ENCODE results near the gene SYNE3.

The SYNE3 gene

DNA sequence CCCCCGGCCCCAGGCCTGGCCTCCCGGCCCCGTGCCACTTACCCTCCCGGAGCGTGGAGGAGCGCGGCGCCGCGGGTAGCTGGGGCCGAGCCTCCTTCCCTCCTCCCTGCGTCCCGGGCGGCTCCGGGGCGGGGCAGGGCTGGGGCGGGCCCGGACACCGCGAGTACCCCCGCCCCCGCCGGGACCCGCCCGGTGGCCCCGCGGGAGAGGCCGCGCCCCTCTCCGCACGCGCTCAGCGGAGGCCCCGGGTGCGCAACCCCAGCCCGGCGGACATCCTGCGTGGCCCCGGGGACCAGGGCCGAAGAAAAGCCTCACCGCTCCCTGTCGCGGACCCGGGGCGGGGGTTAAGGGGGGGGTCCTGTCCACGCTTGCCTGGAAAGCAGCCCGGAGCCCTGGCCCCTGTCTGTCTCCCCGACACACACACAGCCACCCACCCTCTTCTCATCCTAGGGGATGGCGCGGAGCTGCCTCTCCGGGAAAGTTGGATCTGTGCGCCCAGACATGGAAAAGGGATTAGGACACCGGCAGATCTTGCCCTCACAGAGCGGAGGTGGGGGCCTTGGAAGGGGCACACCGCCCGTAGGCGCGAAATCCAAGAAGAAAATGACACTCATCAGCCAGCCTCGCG lies at the start of gene SYNE3:
Gene SYNE3, minus strand, starts transcription at position 97 of the 628 bp plus-strand sequence. CDS start 40,829 bp downstream, outside the sequence.
- no peak for DNase-seq

GRCh38 chr14:95564060-95564459 lies 47.6 kb upstream of the SYNE3 start:
- no peak for DNase-seq

DNA sequence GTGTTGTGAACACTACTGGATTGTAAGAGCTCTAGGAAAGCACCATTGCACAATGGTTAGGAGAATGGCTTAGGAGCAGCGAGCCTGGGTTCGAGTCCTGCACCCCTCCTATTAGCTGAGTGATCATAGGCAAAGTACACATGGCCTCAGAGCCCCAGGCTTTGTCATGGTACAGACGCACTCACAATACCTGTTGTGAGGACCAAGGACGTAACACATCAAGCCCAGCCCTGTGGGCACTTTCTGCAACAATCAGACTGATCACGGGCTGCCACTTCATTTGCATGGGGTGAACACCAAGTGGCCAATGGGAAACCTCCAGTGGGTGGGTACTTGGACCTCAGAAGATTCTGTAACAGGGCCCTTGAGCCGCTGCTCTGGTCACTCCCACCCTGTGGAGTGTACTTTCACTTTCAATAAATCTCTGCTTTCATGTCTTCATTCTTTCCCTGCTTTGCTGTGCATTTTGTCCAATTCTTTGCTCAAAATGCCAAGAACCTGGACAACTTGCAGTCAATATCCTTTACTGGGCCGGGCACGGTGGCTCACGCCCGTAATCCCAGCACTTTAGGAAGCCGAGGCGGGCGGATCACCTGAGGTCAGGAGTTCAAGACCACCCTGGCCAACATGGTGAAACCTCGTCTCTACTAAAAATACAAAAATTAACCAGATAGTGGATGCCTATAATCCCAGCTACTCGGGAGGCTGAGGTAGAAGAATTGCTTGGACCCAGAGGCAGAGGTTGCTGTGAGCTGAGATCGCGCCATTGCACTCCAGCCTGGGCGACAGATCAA lies 46.6 kb upstream of the SYNE3 start:
- DNase-seq: no peak

- DNase-seq: peak; percentile 80
Measured at GRCh38 chr14:95561001-95561412, 44.6 kb upstream of the SYNE3 start.

DNA sequence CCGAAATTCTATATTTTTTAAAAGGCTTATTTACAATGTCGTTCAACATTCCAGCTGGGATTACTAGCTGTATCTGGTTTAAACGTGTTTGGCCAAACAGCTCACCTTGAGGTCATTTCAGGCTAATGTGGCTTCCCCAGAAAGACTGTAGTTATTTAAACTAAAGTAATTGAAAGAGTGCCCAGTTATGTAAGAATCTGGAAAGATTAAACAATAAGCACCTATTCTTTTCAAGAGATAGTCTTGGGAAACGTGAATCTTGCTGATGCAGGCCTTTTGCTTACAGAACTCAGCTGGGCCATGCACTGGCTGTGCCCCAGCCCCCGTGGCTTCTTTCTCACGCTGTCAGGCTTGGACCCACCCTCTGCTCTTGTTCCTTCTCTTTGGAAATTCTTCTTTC lies 42.8 kb upstream of the SYNE3 start:
- DNase-seq: no peak

GRCh38 chr14:95557832-95558231 lies 41.4 kb upstream of the SYNE3 start:
- DNase-seq: no peak

- no peak for DNase-seq
Measured at GRCh38 chr14:95557291-95557690, 40.8 kb upstream of the SYNE3 start.

- no peak for DNase-seq
Measured at GRCh38 chr14:95555053-95555452, 38.6 kb upstream of the SYNE3 start.

GRCh38 chr14:95553141-95553540 lies 36.7 kb upstream of the SYNE3 start:
- no peak for DNase-seq

DNA sequence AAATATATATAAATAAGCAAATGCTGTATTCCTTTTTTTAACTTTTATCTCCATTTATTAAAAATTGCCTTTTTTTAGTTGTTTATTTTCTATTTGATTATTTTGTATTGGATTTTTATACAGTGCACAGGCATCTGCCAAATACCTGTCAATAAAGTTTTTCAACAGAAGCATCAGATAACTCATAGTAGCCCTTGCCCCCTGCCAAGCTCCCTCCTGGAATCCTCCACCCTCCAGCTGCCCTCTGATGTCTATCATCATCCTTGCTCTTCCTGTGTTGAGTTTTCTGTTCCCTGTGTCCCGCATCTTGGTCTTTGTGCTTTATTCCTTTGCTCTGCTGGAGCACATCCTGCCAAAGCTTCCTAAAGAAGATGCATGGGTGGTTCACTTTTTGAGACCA lies 35.0 kb upstream of the SYNE3 start:
- no peak for DNase-seq

DNA sequence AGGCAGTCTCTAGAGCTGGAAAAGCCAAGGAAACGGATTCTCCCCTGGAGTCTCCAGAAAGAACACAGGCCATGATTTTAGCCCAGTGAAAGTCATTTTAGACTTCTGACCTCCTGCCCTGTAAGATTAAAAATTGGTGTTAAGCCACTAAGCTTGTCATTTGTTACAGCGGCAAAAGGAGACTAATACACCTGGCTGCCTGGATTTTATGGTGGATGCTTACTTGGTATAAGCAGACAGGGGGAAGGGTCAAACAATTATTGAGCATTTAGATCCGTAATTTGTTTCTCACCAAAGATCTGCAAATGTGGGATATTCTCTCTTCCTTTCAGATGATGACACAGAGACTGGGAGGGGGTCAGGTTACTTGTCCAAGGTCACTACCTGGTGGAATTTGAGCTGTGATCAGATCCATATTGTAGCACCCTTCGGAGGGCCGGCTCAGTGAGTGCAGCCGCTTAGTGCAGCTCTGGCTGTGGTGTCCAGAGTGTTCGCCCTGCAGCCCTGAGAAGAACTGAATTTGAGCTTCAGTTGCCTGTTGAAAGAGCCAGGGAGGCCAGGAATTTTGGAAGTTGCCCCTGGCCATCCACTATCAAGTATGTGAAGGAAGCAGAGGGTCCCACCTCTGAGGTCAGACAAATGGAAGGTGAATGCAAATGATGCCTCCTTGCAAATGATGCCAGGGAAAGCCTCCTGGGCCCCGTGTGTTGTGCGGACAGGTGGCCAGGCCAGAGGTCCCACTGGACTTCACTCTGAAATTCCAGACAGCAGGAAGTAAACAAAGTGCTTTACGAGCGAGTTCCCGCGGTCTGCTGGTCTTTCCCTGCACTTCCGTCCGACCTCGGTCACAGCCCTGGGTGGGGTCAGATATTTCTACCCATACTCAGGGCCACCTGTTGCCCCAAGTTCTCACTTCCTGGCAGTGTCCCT lies 33.5 kb upstream of the SYNE3 start:
- no peak for DNase-seq

- DNase-seq: no peak
Measured at GRCh38 chr14:95548328-95548929, 32.0 kb upstream of the SYNE3 start.

- no peak for DNase-seq
Measured at GRCh38 chr14:95547626-95548327, 31.3 kb upstream of the SYNE3 start.

- DNase-seq: no peak
Measured at GRCh38 chr14:95547272-95547625, 30.8 kb upstream of the SYNE3 start.

DNA sequence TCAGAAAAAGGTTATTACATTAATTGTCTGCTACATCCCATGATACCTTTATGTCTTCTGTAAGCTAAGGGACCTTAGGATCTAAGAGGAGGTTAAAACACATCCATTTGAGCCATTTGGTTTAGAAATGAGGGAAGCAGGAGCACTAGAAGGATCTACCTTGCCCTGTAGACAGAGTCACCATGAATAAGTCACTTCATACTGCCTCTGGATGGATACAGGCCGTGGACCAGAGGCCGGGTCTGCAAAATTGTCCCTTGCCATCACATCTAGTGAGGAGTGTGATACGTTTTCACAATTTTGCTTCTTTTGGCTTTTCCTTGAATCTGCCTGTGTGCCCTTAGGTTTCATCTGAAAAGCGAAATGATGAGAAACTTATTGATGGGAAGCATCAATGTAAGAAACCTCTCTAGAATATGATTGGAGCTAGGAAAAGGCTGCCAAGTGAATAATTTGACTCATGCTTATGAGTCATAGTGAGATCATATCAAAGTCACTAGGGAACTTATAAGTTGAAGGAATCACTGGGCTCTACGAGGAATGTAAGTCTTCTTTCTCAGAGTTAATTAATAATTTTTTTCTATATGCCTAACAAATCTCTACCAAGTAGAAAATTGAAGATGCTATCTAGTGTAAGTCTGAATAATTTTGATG lies 29.2 kb upstream of the SYNE3 start:
- no peak for DNase-seq

DNA sequence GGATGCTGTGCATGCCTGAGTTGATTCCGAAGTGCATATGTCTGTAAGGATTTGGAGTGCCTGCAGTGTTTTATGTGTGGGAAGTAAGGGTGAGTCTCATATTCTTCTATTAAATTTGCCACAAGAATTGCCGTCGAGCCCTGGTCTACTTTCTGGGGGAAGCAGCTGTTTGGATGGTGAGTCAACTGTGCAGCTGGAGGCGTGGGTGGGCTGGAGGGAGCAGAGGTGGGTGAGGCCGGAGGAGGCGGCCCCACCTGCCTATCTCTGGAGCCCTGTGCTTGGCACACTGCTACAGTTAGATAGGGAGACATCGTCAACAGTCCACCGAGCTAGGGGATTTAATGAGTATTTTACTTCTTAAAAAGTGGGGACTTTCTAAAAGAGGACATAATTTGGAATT lies 28.1 kb upstream of the SYNE3 start:
- no peak for DNase-seq

DNA sequence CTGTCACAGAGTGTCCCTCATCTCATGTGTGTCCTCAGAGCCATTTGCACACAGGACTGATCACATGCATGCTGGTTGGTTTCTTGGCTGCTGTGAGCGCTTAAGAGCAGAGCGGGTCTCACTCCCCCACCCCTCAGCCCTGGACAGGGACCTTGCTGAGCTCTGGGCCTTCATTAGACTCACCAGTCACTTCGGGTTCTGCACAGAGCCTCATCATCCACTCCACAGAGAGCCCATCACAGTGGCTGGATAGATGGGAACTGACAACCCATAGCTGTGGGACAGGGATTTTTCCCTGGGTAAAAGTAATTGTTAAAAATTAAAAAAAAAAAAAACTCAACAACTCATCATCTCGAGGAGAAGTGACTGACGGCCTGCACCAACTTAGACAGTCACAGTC lies 26.6 kb upstream of the SYNE3 start:
- DNase-seq: no peak

GRCh38 chr14:95541932-95542930 lies 25.8 kb upstream of the SYNE3 start:
- DNase-seq: no peak

- no peak for DNase-seq
Measured at GRCh38 chr14:95541346-95541745, 24.9 kb upstream of the SYNE3 start.

- DNase-seq: no peak
Measured at GRCh38 chr14:95540236-95540855, 23.9 kb upstream of the SYNE3 start.

Measured in DMS153 (cell line).